Inflammatory macrophage (primary cell): Measurements from ENCODE around the gene NINL.
"Not testable (repeated sequence)": the region's sequence is repeated elsewhere in the genome, so short reads cannot be mapped to it uniquely, and the experiment has no call there.

Experiments
- DNase-seq, 2 donors: peaks; one replicate each; pipeline ENCODE4 v3.0.0-alpha.2; 2020 to 2022

Gene NINL

DNA sequence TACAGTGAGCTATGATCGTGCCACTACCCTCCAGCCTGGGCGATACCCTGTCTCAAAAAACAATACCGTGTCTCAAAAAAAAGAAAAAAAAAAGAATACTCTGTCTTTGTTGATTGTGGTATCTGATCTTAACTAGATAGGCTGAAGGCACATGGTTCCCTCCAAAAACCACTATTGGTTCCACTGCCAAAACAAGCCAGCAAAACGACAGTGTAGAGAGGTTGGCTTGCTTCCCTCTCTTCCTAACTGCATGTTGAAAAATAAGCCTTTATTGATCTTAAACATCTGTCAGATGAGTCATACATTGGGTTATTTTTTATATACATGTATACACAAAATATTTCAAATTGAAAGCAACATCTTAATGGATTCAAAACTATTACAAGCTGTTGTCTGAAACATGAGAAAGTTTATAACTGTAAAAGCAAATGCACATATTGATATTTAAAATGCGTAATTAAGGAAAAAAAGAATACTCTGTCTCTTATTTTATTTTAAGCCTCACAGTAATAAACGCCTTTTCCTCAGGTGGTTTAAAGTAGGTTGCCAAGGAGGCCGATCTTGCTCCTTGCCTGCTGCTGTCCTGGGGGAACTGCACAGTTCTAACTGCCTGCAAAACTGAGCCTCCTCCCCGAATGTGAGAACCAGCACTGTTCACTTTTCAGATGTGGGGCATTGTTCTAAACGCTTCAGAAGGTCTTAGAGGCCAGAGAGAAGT, 7.0 kb upstream of the NINL start:
- no peak for DNase-seq

- not testable (repeated sequence) for DNase-seq
Observed at GRCh38 chr20:25590778-25591177, 5.4 kb upstream of the NINL start.

DNA sequence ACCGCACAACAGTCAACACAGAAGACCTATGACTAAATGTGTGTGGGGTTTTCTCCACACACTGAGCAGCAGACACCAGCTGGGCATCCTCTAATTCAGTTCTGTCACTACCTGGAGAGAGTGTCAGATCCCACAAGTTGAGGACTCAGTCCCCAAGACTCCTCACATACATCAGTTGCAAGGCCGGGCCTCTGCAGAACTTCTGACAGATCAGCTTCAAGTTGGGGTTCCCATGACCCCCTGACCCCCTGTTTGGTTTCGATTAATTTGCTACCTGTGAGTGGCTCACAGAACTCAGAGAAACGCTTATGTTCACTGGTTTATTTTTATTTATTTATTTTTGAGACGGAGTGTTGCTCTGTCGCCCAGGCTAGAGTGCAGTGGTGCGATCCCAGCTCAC, 3.2 kb upstream of the NINL start:
- DNase-seq: no peak

GRCh38 chr20:25587536-25587935, 2.2 kb upstream of the NINL start:
- DNase-seq: no peak

DNA sequence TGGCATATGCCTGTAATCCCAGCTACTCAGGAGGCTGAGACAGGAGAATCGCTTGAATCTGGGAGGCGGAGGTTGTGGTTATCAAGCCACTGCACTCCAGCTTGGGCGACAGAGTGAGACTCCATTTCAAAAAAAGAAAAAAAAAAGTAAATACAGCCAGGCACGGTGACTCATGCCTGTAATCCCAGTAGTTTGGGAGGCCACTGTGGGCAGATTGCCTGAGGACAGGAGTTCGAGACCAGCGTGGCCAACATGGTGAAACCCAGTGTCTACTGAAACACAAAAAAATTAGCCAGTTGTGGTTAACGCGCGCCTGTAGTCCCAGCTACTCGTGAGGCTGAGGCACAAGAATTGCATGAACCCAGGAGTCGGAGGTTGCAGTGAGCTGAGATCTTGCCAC, 1.5 kb upstream of the NINL start:
- DNase-seq: no peak

DNA sequence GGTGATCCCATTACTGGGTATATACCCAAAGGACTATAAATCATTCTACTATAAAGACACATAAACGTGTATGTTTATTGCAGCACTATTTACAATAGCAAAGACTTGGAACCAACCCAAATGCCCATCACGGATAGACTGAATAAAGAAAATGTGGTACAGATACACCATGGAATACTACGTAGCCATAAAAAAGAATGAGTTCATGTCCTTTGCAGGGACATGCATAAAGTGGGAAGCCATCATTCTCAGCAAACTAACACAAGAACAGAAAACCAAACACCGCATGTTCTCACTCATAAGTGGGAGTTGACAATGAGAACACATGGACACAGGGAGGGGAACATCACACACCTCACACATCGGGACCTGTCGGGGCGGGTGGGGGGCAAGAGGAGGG, 1.7 kb downstream of the NINL start:
- DNase-seq: not testable (repeated sequence)

- no peak for DNase-seq
Observed at GRCh38 chr20:25580711-25581110, 4.6 kb downstream of the NINL start.

DNA sequence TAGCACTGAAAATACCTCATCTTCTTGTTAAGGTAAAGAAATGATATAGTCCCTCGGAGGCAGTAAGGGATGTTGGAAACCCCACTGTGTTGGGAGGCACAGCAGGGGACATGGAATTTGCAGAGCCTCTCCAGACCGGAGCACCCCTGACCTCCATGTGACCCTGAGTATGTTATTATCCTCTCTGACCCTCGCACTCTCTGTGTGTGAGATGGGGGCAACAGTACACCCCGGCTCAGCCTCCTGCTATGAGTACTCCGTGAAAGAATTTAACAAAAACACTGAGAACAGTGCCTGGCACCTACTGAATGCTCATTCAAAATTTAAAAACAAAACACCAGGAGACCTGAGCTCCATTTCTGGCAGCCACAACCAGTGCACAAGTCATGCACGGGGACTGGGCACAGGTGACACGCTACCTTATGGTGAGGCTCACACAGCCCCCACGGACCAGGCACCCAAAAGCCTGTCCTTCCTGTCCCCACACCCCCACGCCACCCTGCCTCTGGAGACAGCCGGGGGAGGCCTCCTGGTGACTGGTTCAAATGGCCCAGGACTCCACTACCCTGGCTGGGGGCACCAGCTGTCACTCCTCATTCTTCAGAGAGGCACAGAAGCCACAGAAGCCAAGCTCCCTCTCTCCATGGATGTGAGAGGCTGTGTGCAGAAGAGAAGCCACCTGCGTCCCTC, 6.1 kb downstream of the NINL start:
- DNase-seq: no peak

GRCh38 chr20:25576783-25577530, 8.4 kb downstream of the NINL start:
- DNase-seq: no peak

DNA sequence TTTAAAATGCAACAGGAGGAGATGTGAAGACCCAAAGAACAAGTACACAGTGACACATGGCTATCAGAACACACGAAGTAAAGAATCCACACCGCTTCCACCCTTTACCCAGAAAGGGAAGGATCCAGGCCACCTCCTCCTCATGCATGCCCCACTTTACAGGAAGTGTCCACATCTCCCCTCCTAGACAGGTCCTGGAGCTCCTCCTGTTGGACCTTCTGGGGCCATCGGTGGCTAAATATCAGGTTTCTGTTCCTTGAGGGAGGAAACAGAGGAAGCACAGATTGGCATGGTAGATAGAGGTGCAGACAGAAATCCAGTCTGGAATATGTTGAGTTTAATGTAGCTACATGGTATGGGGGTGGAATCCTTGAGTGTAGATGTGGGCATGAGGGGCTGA, 10.9 kb downstream of the NINL start:
- DNase-seq: peak; percentile 48 to 80

DNA sequence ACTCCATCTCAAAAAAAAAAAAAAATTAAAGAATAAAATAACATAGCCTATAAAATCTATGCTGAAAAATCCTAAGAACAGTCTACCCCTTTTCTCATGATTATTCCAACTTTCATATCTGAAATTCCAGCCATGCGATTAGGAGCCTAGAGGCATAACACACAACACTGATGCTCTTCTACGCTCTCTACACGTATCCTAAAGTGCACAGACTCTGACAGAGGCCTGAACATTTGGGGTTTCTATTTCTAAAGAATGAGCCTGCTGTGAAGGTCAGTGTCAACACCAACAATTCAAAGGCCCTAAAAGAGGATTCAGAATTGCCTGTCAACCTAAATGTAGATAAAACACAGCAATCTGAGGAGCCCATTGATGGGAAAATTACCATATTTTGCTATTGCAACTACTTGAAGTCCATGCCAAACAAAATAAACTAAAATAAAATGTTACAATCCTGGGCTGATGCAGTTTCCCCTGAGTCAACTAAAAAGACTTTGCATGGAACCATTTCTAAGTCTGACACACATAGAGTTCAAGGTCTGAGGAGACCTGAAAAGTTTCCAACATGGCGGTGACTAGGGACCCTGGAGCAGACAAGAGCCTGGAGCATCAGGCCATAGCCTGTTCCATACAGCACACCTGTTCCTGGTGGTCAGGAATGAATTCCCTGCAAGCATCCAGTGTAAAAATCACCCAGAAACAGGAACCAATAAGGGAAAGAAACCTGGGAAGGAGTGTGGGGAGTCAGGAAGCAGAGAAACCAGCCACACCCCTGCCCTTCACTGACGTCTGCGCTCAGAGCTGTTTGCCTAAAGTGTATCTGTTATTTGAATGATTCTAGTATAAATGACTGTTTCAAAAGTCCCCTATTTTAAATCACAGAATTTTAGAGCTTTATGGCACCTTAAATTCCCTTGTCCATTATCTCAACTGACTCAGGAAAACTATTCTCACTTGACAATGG, 11.8 kb downstream of the NINL start:
- no peak for DNase-seq

GRCh38 chr20:25571817-25572216, 13.5 kb downstream of the NINL start:
- no peak for DNase-seq

- no peak for DNase-seq
Observed at GRCh38 chr20:25571240-25571639, 14.1 kb downstream of the NINL start.

DNA sequence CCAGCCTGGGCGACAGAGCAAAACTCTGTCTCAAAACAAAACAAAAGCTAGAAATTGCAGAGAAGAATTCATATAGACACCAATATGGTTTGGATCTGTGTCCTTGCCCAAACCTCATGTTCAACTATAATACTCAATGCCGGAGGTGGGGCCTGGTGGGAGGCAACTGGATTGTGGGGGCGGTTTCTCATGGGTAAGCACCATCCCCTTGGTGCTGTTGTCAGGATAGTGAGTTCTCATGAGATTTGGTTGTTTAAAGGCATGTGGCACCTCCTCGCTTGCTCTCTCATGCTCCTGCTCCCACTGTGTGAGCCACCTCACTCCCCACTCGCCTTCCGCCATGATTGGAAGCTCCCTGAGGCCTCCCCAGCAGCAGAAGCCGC, 15.2 kb downstream of the NINL start:
- no peak for DNase-seq

DNA sequence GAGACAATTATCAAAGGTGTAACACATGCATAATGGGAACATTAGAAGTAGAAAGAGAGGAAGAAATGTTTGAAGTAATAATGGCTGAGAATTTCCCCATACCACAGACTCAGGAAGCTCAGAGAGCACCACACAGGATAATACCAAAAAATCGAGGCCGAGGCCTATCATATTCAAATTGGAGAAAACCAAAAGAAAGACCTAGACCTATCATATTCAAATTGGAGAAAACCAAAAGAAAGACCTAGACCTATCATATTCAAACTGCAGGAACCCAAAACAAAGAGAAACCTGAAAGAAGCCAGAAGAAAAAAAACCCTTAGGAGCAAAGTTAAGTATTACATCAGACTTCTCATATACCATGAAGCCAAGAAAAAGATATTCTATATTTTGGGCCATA, 18.0 kb downstream of the NINL start:
- no peak for DNase-seq

GRCh38 chr20:25566821-25567220, 18.5 kb downstream of the NINL start:
- DNase-seq: no peak

- no peak for DNase-seq
Observed at GRCh38 chr20:25565578-25566157, 19.7 kb downstream of the NINL start.

DNA sequence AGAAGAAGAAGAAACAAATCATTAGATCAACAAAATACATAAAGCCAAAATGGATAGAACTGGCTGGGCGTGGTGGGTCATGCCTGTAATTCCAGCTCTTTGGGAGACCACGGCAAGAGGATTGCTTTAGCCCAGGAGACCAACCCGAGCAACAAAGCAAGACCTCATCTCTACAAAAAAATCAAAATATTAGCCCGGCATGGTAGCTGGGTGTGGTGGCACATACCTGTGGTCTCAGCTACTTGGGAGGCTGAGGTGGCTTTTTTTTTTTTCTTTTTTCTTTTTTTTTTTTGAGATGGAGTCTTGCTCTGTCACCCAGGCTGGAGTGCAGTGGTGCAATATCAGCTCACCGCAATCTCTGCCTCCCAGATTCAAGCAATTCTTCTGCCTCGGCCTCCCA, 21.5 kb downstream of the NINL start:
- DNase-seq: no peak

DNA sequence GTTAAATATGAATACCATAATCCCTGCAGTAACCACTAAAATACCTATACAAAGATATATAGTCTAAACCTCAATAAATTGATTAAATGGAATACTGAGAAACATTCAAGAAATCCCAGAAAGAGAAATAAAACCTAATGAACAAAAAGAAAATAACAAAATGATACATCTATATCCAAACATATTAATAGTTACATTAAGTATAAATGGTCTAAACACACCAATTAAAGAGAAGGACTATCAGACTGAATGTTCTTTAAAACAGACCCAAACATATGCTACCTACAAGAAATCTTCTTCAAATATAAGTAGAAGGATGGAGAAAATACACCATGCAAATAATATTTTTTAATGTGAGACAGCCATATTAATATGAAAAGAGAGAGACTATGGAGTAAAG, 22.0 kb downstream of the NINL start:
- DNase-seq: no peak

- DNase-seq: not testable (repeated sequence)
Observed at GRCh38 chr20:25561771-25562170, 23.6 kb downstream of the NINL start.

DNA sequence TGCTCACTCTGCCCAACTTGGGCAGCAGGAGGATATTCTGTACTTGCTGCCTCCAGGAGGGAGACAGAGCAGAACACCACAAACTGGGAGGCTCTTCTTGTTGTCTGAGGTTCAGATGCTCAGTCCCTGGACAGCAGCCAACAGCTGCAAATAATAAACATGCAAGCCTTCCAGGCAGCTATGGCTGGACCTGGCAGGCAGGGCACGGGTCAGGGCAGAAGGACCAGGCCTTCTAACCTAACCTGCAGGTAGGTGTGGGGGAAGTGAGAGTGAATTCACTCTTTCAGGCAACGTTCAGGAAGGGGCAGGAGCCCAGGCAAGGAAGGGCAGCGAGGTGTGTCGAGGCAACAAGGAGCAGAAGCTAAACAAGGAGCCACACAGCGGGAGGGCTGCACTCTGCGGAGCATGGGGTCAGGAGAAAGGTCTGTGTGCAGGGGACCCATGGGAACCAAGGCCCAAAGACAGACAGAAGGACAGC, 31.5 kb downstream of the NINL start:
- no peak for DNase-seq

DNA sequence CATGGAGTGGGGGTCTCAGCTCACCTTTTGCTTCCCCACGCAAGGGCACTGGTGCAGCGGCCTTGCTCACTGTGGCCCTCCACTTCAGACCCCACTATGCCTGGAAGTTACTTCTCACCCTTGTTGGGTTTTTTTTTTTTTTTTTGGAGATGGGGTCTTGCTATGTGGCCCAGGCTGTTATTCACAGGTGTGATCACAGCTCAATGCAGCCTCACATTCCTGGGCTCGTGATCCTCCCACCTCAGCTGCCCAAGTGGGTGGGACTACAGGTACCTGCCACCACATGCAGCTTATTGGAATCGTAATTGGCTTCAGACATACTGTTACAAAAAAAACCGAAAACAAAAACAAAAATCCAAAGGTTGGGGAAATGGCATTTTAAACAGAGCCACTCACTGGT, 32.4 kb downstream of the NINL start:
- no peak for DNase-seq
